Lower lobe of right lung (tissue), 2 donors: ENCODE measurements around the gene ADAM23. TPM values are rescaled to one million over a fixed set of nuclear protein-coding genes. Genes with fewer than 3 reads are reported as not detected.

Experiments
- ATAC-seq, 2 donors: fragments of 200-7000 bp; cut with Tn5 transposase; one replicate each; pipeline ENCODE4 v1.9.1; 2020 to 2022; ENCODE audit warnings: mild to moderate bottlenecking in 2 of 2, moderate library complexity in 2 of 2
- DNase-seq: peaks from one replicate; pipeline ENCODE4 v3.0.0-alpha.2; 2020
- H3K27ac ChIP-seq: fragments of 200-600 bp; one replicate; pipeline ENCODE4 v1.8.0; 2022
- H3K27me3 ChIP-seq: fragments of 200-600 bp; one replicate; pipeline ENCODE4 v1.8.0; 2022; ENCODE audit warnings: low read depth
- H3K36me3 ChIP-seq: fragments of 200-600 bp; one replicate; pipeline ENCODE4 v1.8.0; 2022; ENCODE audit warnings: mild to moderate bottlenecking
- H3K4me1 ChIP-seq: fragments of 200-600 bp; one replicate; pipeline ENCODE4 v1.8.0; 2022
- H3K4me3 ChIP-seq: fragments of 200-600 bp; one replicate; pipeline ENCODE4 v1.8.0; 2022; ENCODE audit warnings: mild to moderate bottlenecking
- H3K9me3 ChIP-seq: fragments of 200-600 bp; one replicate; pipeline ENCODE4 v1.8.0; 2022
- intact Hi-C: fragments of 100-400 bp; cut with DNase I; formaldehyde crosslinking; loops from one replicate; pipeline ENCODE4 v1.11.0; 2022
- total RNA-seq: library from RNA; stranded (reverse); fragmentation: NEBNext Ultra II Directional; extraction: Animal tissue kit (Norgen Biotek cat#: 25700); gene quantifications from one replicate; pipeline ENCODE4 v1.2.1, GENCODE V29; 2021
- TF ChIP-seq, protein P1 (sequence below): fragments of 200-600 bp; IDR thresholded peaks from one replicate; pipeline ENCODE4 v1.8.0; 2022; ENCODE audit warnings: antibody characterized with exemption, mild to moderate bottlenecking
- donor health status: DM: no; HTN: yes; CAD: no; lungs with severe emphysema.

Gene ADAM23
- total RNA-seq, 1 donor from 2014 or later: 2.5 TPM

DNA sequence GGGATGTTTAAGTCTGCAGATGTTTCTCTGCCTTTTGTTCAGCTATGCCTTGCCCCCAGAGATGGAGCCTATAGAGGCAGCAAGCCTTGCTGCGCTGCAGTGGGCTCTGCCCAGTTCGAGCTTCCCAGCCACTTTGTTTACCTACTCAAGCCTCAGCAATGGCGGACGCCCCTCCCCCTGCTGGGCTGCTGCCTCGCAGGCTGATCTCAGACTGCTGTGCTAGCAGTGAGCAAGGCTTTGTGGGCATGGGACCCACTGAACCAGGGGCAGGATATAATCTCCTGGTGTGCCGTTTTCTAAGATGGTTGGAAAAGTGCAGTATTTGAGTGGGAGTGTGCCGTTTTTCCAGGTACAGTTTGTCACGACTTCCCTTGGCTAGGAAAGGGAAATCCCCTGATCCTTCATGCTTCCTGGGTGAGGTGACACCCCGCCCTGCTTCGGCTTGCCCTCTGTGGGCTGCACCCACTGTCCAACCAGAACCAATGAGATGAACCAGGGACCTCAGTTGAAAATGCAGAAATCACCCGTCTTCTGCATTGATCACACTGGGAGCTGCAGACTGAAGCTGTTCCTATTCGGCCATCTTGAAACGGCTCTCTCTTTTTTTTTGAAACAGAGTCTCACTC lies 27.6 kb upstream of the ADAM23 start:
- Histone ChIP-seq H3K9me3 (no peaks in the 10 kb centered on the region), H3K27ac (no peak overlapping the region)
- TF ChIP-seq, protein P1, sequence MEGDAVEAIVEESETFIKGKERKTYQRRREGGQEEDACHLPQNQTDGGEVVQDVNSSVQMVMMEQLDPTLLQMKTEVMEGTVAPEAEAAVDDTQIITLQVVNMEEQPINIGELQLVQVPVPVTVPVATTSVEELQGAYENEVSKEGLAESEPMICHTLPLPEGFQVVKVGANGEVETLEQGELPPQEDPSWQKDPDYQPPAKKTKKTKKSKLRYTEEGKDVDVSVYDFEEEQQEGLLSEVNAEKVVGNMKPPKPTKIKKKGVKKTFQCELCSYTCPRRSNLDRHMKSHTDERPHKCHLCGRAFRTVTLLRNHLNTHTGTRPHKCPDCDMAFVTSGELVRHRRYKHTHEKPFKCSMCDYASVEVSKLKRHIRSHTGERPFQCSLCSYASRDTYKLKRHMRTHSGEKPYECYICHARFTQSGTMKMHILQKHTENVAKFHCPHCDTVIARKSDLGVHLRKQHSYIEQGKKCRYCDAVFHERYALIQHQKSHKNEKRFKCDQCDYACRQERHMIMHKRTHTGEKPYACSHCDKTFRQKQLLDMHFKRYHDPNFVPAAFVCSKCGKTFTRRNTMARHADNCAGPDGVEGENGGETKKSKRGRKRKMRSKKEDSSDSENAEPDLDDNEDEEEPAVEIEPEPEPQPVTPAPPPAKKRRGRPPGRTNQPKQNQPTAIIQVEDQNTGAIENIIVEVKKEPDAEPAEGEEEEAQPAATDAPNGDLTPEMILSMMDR: no peak

DNA sequence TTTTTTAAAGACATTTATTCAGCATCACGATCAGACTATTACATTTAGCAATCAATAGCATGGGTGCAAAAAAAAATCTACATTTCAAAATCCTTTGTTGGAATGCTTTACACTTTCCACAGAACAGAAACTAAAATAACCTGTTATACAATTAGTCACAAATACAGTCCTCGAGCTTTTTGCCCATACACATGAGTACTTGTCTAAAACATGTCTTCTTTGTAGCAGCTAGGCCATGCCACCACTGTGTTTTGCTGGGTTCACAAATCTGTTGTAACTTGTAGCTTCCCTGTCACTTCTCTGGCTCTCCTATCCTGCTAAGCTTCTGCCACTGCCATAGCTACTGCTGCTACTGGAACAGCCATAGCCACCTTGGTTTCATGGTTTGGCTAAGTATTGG lies 24.4 kb upstream of the ADAM23 start:
- Histone ChIP-seq H3K27ac (no peak overlapping the region), H3K36me3 (no peaks in the 10 kb centered on the region), H3K4me1 (no peaks in the 10 kb centered on the region), H3K4me3 (no peak overlapping the region), H3K9me3 (no peaks in the 10 kb centered on the region), H3K27me3 (no peaks in the 10 kb centered on the region)
- ATAC-seq: no peak
- no peak for DNase-seq
- TF ChIP-seq, protein P1: no peak
- intact Hi-C loops: no loop called here

More for the DNA sequence above, 27.6 kb upstream of the ADAM23 start:
- intact Hi-C loops: no loop called here
- no peaks in the 10 kb centered on the region for H3K36me3 ChIP-seq
- no peaks in the 10 kb centered on the region for H3K4me1 ChIP-seq
- ATAC-seq (no peak), DNase-seq (no peak)
- no peak overlapping the region for H3K4me3 ChIP-seq
- H3K27me3 ChIP-seq: no peaks in the 10 kb centered on the region

DNA sequence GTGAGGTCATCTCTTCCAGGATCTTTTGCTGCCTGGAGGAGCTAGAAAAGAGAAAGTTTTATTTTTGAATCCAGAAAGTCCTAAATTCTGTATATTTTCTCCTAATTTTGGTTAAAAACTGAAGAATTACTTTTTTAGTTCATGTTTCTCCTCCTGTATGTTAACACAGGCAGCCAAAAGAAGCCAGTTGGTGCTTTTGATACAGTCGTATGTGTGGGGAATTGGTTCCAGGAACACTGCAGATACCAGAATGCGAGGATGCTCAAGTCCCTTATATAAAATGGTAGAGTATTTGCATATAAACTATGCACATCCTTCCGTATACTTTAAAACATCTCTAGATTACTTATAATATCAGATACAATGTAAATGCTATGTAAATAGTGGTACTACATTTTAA lies 22.6 kb upstream of the ADAM23 start:
- H3K27me3 ChIP-seq: no peaks in the 10 kb centered on the region
- DNase-seq (no peak), ATAC-seq (no peak)
- H3K36me3 ChIP-seq: no peaks in the 10 kb centered on the region
- H3K4me1 ChIP-seq: no peaks in the 10 kb centered on the region
- no peak overlapping the region for H3K27ac ChIP-seq
- TF ChIP-seq, protein P1: no peak
- no peaks in the 10 kb centered on the region for H3K9me3 ChIP-seq
- intact Hi-C loops: no loop called here
- no peak overlapping the region for H3K4me3 ChIP-seq

DNA sequence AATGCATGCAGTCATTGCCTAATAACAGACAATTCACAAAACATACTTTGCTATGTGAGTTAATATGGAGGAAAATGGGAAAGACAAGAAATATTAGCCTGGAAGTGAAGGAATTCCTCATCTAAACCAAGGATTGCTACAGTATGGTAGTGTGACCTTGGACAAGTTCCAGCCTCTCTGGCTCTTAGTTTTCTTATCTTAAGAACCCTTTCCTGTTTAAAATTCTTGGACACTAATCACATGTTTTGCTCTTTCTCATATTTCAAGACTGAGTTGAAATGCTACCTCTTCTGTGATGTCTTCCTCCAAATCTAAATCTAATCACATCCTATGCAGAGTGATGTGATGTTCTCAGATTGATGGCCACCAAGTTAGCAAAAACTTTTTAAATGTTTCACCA lies 20.8 kb upstream of the ADAM23 start:
- H3K36me3 ChIP-seq: no peaks in the 10 kb centered on the region
- DNase-seq (no peak), ATAC-seq (no peak)
- H3K9me3 ChIP-seq: no peaks in the 10 kb centered on the region
- H3K4me3 ChIP-seq: no peak overlapping the region
- no peaks in the 10 kb centered on the region for H3K27me3 ChIP-seq
- no peak overlapping the region for H3K27ac ChIP-seq
- intact Hi-C loops: no loop called here
- no peaks in the 10 kb centered on the region for H3K4me1 ChIP-seq
- TF ChIP-seq, protein P1: no peak

DNA sequence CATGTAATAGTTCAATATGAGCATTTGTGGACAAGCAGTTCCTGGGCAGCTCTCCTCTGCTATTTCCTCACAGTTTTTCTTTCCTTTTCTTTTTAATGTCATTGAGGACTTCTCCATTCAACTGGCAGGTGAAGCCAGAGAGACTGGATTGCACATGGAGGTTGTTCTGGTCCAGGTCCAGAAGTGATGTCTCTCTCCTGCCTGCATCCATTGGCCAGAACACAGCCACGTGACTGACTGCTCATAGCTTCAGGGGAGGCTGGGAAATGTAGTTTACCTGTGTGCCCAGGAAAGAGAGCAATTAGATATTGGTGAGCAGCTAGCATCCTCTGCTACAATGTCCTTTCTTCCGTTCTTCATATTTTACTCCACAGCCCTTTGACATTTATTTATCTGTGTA lies 20.2 kb upstream of the ADAM23 start:
- Histone ChIP-seq H3K27me3 (no peaks in the 10 kb centered on the region), H3K9me3 (no peaks in the 10 kb centered on the region), H3K36me3 (no peaks in the 10 kb centered on the region), H3K27ac (no peak overlapping the region), H3K4me1 (no peaks in the 10 kb centered on the region), H3K4me3 (no peak overlapping the region)
- ATAC-seq (no peak), DNase-seq (no peak)
- intact Hi-C loops: no loop called here
- TF ChIP-seq, protein P1: no peak
